ENCODE measurements around the gene GPM6B.

- TF ChIP-seq EZH2phosphoT487 (conservative IDR thresholded peaks at IDR 0.05; ENCODE audit: low read length) (no peak), CTCF (IDR thresholded peaks at IDR 0.05; ENCODE audit: insufficient read depth, low read length, poor library complexity, severe bottlenecking) (no peak)
Observed at GRCh38 chrX:13759152-13759718, 57.7 kb downstream of the GPM6B start.
